SK-N-SH (cell line): ENCODE data around the gene TBC1D8. TPM values are rescaled to one million over a fixed set of nuclear protein-coding genes. Genes with fewer than 3 reads are reported as not detected.

Source experiments
- CTCF ChIA-PET: fragments of 300-600, 350-600 bp; formaldehyde crosslinking; extraction: SDS; loops from one replicate; lab custom pipeline; 2021; lab: Yijun Ruan, JAX
- POLR2A ChIA-PET: fragments of 350-600 bp; sonication (Branson Sonifier 250); formaldehyde crosslinking; extraction: SDS; loops from one replicate; lab custom pipeline; 2020; ENCODE audit warnings: antibody characterized with exemption, inconsistent platforms; lab: Yijun Ruan, JAX
- DNase-seq: peaks from one replicate; pipeline ENCODE4 v3.0.0; 2012
- H2AFZ ChIP-seq: fragments of 200-600 bp; sonication (generic); 2 replicates; pipeline ENCODE4 v1.8.1; 2016; ENCODE audit warnings: antibody characterized with exemption, mild to moderate bottlenecking, low read depth
- H3F3A ChIP-seq: fragments of 200-600 bp; sonication (generic); replicated peaks from 2 replicates; pipeline ENCODE3; 2016; ENCODE audit warnings: antibody characterized with exemption, mild to moderate bottlenecking; ENCODE audit not compliant: insufficient read depth
- H3K27ac ChIP-seq, 2 experiments: fragments of 200-500 bp in 1 of 2; fragments of 200-600 bp in 1 of 2; sonication (Bioruptor generic) in 1 of 2; sonication (generic), shearing (Covaris generic) in 1 of 2; 2 replicates each; pipeline versions ENCODE4 v1.5.1 to v1.6.1; 2014 to 2016; ENCODE audit warnings: low read depth in 2 of 2, inconsistent platforms in 1 of 2, low read length in 1 of 2, mild to moderate bottlenecking in 1 of 2, mixed read lengths in 1 of 2
- H3K27me3 ChIP-seq: fragments of 200-600 bp; sonication (generic), shearing (Covaris generic); 2 replicates; pipeline ENCODE4 v1.6.1; 2016; ENCODE audit warnings: mixed run types; ENCODE audit not compliant: insufficient read depth
- H3K36me3 ChIP-seq, 2 experiments: fragments of 200-500 bp in 1 of 2; fragments of 200-600 bp in 1 of 2; sonication (Bioruptor generic) in 1 of 2; sonication (generic) in 1 of 2; replicated peaks in 1 of 2; 2 replicates each; pipeline versions ENCODE3 to v1.5.1; 2014 to 2016; ENCODE audit warnings: low read length in 1 of 2, mild to moderate bottlenecking in 1 of 2; ENCODE audit not compliant: insufficient read depth in 2 of 2, control insufficient read depth in 1 of 2
- H3K4me1 ChIP-seq, 2 experiments: fragments of 200-500 bp in 1 of 2; fragments of 200-600 bp in 1 of 2; sonication (Bioruptor generic) in 1 of 2; sonication (generic), shearing (Covaris generic) in 1 of 2; 2 replicates each; pipeline versions ENCODE4 v1.5.1 to v1.6.1; 2014 to 2016; ENCODE audit warnings: low read depth in 1 of 2, low read length in 1 of 2, mixed run types in 1 of 2; ENCODE audit not compliant: insufficient read depth in 2 of 2, control insufficient read depth in 1 of 2
- H3K4me2 ChIP-seq: fragments of 200-600 bp; sonication (generic), shearing (Covaris generic); 2 replicates; pipeline ENCODE4 v1.6.1; 2017; ENCODE audit warnings: mixed run types
- H3K4me3 ChIP-seq, 2 experiments: fragments of 200-500 bp in 1 of 2; fragments of 200-600 bp in 1 of 2; sonication (Bioruptor generic) in 1 of 2; sonication (generic), shearing (Covaris generic) in 1 of 2; 2 replicates each; pipeline versions ENCODE4 v1.5.1 to v1.8.1; 2014 to 2016; ENCODE audit warnings: low read depth in 2 of 2, inconsistent platforms in 1 of 2, low read length in 1 of 2, mild to moderate bottlenecking in 1 of 2, mixed read lengths in 1 of 2, moderate library complexity in 1 of 2
- H3K79me2 ChIP-seq: fragments of 200-600 bp; sonication (generic); 2 replicates; pipeline ENCODE4 v1.8.1; 2017; ENCODE audit warnings: mild to moderate bottlenecking; ENCODE audit not compliant: insufficient read depth
- H3K9ac ChIP-seq: fragments of 200-600 bp; sonication (generic); 2 replicates; pipeline ENCODE4 v1.6.1; 2017; ENCODE audit warnings: mixed run types
- H3K9me2 ChIP-seq: fragments of 200-600 bp; sonication (generic); 2 replicates; pipeline ENCODE4 v1.6.1; 2017; ENCODE audit warnings: mixed run types
- H3K9me3 ChIP-seq: fragments of 200-600 bp; sonication (generic); 2 replicates; pipeline ENCODE4 v1.6.1; 2017; ENCODE audit warnings: mixed run types, mild to moderate bottlenecking, moderate library complexity
- H4K20me1 ChIP-seq: fragments of 200-600 bp; sonication (generic); 2 replicates; pipeline ENCODE4 v1.6.1; 2017; ENCODE audit warnings: mild to moderate bottlenecking, mixed run types; ENCODE audit not compliant: insufficient read depth
- CHD2 ChIP-seq: fragments of 150-350 bp; IDR thresholded peaks from 2 replicates; pipeline ENCODE4 v1.6.1; 2018; ENCODE audit warnings: low read length; ENCODE audit not compliant: partially characterized antibody
- EZH2phosphoT487 ChIP-seq: fragments of 200-600 bp; sonication (generic); IDR thresholded peaks from 2 replicates; pipeline ENCODE4 v1.6.1; 2017; ENCODE audit warnings: low read depth, mixed run types, mild to moderate bottlenecking, antibody characterized with exemption, moderate library complexity, borderline replicate concordance
- FOSL2 ChIP-seq: IDR thresholded peaks from 2 replicates; pipeline ENCODE4 v1.4.0; 2012; ENCODE audit warnings: low read depth, mild to moderate bottlenecking, moderate library complexity, borderline replicate concordance
- FOXJ3 ChIP-seq: sonication (generic); formaldehyde crosslinking; IDR thresholded peaks from 2 replicates; pipeline ENCODE4 v1.5.1; 2020; ENCODE audit warnings: mild to moderate bottlenecking, missing genetic modification reagents
- JUND ChIP-seq: IDR thresholded peaks from 2 replicates; pipeline ENCODE4 v1.4.0; 2012
- MXI1 ChIP-seq: IDR thresholded peaks from 2 replicates; pipeline ENCODE4 v1.6.1; 2012; ENCODE audit warnings: mild to moderate bottlenecking, low read depth, low read length, improper control_type of control experiment
- NRF1 ChIP-seq: IDR thresholded peaks from 2 replicates; pipeline ENCODE4 v1.6.1; 2012; ENCODE audit warnings: low read depth, mild to moderate bottlenecking, low read length
- POLR2AphosphoS5 ChIP-seq: IDR thresholded peaks from 2 replicates; pipeline ENCODE4 v1.6.1; 2012; ENCODE audit warnings: low read depth, low read length
- RAD21 ChIP-seq: IDR thresholded peaks from 2 replicates; pipeline ENCODE4 v1.6.1; 2012; ENCODE audit warnings: mild to moderate bottlenecking, low read length
- RCOR1 ChIP-seq: fragments of 150-350 bp; IDR thresholded peaks from 2 replicates; pipeline ENCODE4 v1.6.1; 2017; ENCODE audit warnings: antibody characterized with exemption, low read length
- RXRA ChIP-seq: IDR thresholded peaks from 2 replicates; pipeline ENCODE4 v1.4.0; 2012; ENCODE audit warnings: low read depth, mild to moderate bottlenecking, borderline replicate concordance
- TEAD4 ChIP-seq: IDR thresholded peaks from 2 replicates; pipeline ENCODE4 v1.4.0; 2012; ENCODE audit warnings: mild to moderate bottlenecking, borderline replicate concordance; ENCODE audit not compliant: insufficient read depth
- YY1 ChIP-seq: IDR thresholded peaks from 2 replicates; pipeline ENCODE4 v1.4.0; 2012; ENCODE audit warnings: low read depth, mild to moderate bottlenecking
- WGBS: methylation state at CpG from one replicate; pipeline ENCODE4 v1.1.6; 2017; ENCODE audit warnings: low lambda C conversion rate; 5-methylcytosine and 5-hydroxymethylcytosine counted together
- polyA plus RNA-seq, 3 experiments: library from polyadenylated mRNA; depleted of rRNA; stranded (reverse); fragments of >200 nt; gene quantifications; 2 replicates each; pipeline ENCODE4 v1.2.3, GENCODE V29; 2012
- TF ChIP-seq, protein P1 (sequence below): IDR thresholded peaks from 2 replicates; pipeline ENCODE4 v1.6.1; 2012; ENCODE audit warnings: mild to moderate bottlenecking, low read depth, low read length, moderate library complexity
- TF ChIP-seq, protein P2 (sequence below): IDR thresholded peaks from 2 replicates; pipeline ENCODE4 v1.4.0; 2012; ENCODE audit warnings: low read depth
- TF ChIP-seq, protein P3 (sequence below): fragments of 150-350 bp; IDR thresholded peaks from 2 replicates; pipeline ENCODE4 v1.6.1; 2017; ENCODE audit warnings: antibody characterized with exemption, low read length, low read depth, borderline replicate concordance
- TF ChIP-seq, protein P4 (sequence below): fragments of 200-600 bp; sonication (generic); IDR thresholded peaks from 2 replicates; pipeline ENCODE4 v1.6.1; 2017; ENCODE audit warnings: antibody characterized with exemption, mild to moderate bottlenecking, moderate library complexity
- TF ChIP-seq, protein P5 (sequence below): IDR thresholded peaks from 2 replicates; pipeline ENCODE4 v1.4.0; 2012; ENCODE audit warnings: low read depth, borderline replicate concordance

Gene TBC1D8
- polyA plus RNA-seq, 1 of the 3 experiments (the other 2 are of a cell fraction), result 5.3 TPM

DNA sequence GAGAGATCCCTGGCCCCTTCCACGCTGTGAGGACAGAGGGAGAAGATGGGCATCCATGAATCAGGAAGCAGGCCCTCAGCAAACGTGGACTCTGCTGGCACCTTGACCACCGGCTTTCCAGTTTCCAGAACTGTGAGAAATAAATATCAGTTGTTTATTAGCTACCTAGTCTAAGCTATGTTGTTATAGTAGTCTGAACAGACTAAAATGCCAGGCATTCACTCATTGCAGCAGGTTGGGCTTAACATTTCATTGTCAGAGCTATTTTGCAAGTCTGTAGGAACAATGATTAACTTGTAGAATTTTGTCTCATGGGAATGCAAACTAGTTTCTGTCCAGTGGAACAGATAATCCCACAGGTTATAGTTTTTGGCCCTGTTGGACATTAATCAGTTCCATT is 24.8 kb upstream of the TBC1D8 start:
- Histone ChIP-seq H3K36me3 (no peaks in the 10 kb centered on the region), H4K20me1 (no peaks in the 10 kb centered on the region), H3K79me2 (no peaks in the 10 kb centered on the region), H3F3A (no peaks in the 10 kb centered on the region), H3K4me2 (no peak overlapping the region), H3K27ac (no peak overlapping the region), H3K4me1 (no peaks in the 10 kb centered on the region), H3K9me2 (no peaks in the 10 kb centered on the region), H2AFZ (no peak overlapping the region), H3K27me3 (no peaks in the 10 kb centered on the region), H3K4me3 (no peak overlapping the region), H3K9me3 (no peaks in the 10 kb centered on the region), H3K9ac (no peak overlapping the region)
- DNase-seq, result no peak
- TF ChIP-seq POLR2AphosphoS5, result no peak
- TF ChIP-seq FOSL2, result no peak
- no peak for TF ChIP-seq JUND
- TF ChIP-seq YY1, result no peak
- TF ChIP-seq RCOR1, result no peak
- no peak for TF ChIP-seq NRF1
- 54% methylated on average over 3 of the region's 3 CpGs for WGBS
- ChIA-PET POLR2A (no interaction called here), CTCF (interaction anchor here (2.2 kb wide), 1 partner anchor 13 kb away, joined by 7 read pairs; no protein-coding TSS in a partner anchor)

DNA sequence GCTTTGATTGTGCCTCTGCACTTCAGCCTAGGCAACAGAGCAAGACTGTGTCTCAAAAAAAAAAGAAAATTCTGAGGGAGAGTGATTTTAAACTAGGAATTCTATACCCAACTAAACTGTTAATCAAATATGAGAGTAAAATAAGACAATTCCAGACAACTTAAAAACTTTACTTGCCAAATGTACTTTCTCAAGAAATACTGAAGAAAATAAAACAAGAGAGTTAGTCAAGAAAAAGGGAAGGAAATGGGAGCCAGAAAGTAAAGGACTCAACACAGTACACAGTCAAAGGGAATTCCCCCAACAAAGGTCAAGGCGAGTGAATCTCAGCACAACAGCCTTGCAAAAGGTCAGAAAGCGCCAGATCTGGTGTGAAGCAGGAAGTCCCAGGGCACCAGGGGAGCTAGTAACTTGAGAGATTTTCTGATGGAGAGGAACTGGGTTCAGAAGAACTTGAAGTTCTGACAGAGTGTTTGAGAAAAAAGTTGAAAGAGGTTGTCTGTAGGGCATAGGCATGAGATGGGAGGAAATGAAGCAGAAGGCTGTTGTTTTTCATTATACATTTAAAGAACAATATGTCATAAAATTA is 22.6 kb upstream of the TBC1D8 start:
- WGBS, result 56% methylated on average over 2 of the region's 2 CpGs
- CTCF ChIA-PET, result interaction anchor here (0.9 to 1.3 kb wide), 3 partner anchors 15 to 31 kb away, joined by 3 read pairs; no protein-coding TSS in a partner anchor
- TF ChIP-seq RAD21 (no peak), TEAD4 (no peak), EZH2phosphoT487 (no peak), MXI1 (no peak), CHD2 (no peak), YY1 (no peak), RXRA (no peak), FOXJ3 (CRISPR knock-in tag) (no peak), POLR2AphosphoS5 (no peak)
- TF ChIP-seq, protein P1, sequence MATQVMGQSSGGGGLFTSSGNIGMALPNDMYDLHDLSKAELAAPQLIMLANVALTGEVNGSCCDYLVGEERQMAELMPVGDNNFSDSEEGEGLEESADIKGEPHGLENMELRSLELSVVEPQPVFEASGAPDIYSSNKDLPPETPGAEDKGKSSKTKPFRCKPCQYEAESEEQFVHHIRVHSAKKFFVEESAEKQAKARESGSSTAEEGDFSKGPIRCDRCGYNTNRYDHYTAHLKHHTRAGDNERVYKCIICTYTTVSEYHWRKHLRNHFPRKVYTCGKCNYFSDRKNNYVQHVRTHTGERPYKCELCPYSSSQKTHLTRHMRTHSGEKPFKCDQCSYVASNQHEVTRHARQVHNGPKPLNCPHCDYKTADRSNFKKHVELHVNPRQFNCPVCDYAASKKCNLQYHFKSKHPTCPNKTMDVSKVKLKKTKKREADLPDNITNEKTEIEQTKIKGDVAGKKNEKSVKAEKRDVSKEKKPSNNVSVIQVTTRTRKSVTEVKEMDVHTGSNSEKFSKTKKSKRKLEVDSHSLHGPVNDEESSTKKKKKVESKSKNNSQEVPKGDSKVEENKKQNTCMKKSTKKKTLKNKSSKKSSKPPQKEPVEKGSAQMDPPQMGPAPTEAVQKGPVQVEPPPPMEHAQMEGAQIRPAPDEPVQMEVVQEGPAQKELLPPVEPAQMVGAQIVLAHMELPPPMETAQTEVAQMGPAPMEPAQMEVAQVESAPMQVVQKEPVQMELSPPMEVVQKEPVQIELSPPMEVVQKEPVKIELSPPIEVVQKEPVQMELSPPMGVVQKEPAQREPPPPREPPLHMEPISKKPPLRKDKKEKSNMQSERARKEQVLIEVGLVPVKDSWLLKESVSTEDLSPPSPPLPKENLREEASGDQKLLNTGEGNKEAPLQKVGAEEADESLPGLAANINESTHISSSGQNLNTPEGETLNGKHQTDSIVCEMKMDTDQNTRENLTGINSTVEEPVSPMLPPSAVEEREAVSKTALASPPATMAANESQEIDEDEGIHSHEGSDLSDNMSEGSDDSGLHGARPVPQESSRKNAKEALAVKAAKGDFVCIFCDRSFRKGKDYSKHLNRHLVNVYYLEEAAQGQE, result no peak
- TF ChIP-seq, protein P2, sequence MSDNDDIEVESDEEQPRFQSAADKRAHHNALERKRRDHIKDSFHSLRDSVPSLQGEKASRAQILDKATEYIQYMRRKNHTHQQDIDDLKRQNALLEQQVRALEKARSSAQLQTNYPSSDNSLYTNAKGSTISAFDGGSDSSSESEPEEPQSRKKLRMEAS, result no peak
- TF ChIP-seq, protein P3, sequence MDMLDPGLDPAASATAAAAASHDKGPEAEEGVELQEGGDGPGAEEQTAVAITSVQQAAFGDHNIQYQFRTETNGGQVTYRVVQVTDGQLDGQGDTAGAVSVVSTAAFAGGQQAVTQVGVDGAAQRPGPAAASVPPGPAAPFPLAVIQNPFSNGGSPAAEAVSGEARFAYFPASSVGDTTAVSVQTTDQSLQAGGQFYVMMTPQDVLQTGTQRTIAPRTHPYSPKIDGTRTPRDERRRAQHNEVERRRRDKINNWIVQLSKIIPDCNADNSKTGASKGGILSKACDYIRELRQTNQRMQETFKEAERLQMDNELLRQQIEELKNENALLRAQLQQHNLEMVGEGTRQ, result no peak
- TF ChIP-seq, protein P4, sequence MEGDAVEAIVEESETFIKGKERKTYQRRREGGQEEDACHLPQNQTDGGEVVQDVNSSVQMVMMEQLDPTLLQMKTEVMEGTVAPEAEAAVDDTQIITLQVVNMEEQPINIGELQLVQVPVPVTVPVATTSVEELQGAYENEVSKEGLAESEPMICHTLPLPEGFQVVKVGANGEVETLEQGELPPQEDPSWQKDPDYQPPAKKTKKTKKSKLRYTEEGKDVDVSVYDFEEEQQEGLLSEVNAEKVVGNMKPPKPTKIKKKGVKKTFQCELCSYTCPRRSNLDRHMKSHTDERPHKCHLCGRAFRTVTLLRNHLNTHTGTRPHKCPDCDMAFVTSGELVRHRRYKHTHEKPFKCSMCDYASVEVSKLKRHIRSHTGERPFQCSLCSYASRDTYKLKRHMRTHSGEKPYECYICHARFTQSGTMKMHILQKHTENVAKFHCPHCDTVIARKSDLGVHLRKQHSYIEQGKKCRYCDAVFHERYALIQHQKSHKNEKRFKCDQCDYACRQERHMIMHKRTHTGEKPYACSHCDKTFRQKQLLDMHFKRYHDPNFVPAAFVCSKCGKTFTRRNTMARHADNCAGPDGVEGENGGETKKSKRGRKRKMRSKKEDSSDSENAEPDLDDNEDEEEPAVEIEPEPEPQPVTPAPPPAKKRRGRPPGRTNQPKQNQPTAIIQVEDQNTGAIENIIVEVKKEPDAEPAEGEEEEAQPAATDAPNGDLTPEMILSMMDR, result no peak
- TF ChIP-seq, protein P5, sequence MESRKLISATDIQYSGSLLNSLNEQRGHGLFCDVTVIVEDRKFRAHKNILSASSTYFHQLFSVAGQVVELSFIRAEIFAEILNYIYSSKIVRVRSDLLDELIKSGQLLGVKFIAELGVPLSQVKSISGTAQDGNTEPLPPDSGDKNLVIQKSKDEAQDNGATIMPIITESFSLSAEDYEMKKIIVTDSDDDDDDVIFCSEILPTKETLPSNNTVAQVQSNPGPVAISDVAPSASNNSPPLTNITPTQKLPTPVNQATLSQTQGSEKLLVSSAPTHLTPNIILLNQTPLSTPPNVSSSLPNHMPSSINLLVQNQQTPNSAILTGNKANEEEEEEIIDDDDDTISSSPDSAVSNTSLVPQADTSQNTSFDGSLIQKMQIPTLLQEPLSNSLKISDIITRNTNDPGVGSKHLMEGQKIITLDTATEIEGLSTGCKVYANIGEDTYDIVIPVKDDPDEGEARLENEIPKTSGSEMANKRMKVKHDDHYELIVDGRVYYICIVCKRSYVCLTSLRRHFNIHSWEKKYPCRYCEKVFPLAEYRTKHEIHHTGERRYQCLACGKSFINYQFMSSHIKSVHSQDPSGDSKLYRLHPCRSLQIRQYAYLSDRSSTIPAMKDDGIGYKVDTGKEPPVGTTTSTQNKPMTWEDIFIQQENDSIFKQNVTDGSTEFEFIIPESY, result no peak

More for the DNA sequence above, 22.6 kb upstream of the TBC1D8 start:
- Histone ChIP-seq H3K9me3 (no peaks in the 10 kb centered on the region), H3F3A (no peaks in the 10 kb centered on the region), H4K20me1 (no peaks in the 10 kb centered on the region), H3K27ac (no peak overlapping the region), H3K4me1 (no peaks in the 10 kb centered on the region), H3K4me2 (no peak overlapping the region), H3K4me3 (no peak overlapping the region), H3K36me3 (no peaks in the 10 kb centered on the region), H3K79me2 (no peaks in the 10 kb centered on the region), H3K9me2 (no peaks in the 10 kb centered on the region), H2AFZ (no peak overlapping the region), H3K27me3 (no peaks in the 10 kb centered on the region), H3K9ac (no peak overlapping the region)
- POLR2A ChIA-PET, result no interaction called here
- DNase-seq, result no peak
